GM12864 (cell line): ENCODE results near the gene PGAP3.

Experiments used
- DNase-seq: peaks from one replicate; pipeline ENCODE4 v3.0.0-alpha.2; 2011; ENCODE audit warnings: low read depth
- H3K4me3 ChIP-seq: 2 replicates; pipeline ENCODE4 v1.5.1; 2011; ENCODE audit warnings: mild to moderate bottlenecking, low read depth, low read length, control low read depth
- CTCF ChIP-seq: IDR thresholded peaks from 2 replicates; pipeline ENCODE4 v1.5.1; 2011; ENCODE audit warnings: low read depth, mild to moderate bottlenecking, moderate library complexity, low read length, control low read depth, inconsistent platforms; ENCODE audit errors: missing control alignments

Gene PGAP3

DNA sequence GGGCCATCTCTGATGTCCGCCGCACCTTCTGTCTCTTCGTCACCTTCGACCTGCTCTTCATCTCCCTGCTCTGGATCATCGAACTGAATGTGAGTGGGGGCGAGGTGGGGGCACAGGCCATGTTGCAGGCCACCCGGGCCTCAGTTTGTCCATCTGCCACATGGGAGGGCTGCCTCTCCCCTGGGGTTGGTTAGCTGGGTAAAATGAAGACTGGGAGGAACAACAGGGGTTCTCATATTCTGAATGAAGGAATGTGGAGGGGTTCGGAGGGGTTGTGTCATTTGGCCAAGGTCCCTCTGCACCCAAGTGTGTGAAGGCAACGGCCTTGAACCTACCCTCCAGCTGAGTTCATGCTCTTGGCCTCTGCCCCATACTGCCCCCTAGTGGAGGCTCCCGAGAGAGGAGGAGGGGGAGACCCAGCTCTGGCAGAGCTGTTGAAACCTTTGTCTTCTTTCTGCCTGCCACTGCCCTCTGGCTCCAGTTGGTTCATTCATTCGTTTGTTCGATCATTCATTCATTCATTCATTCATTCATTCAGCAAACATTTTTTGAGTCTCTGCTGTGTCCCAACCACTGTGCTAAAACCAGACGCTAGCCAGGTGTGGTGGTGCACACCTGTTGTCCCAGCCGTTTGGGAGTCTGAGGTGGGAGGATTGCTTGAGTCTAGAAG is 34.1 kb downstream of the PGAP3 start:
- no peak for DNase-seq
- peak; percentile 100 for TF ChIP-seq CTCF
- H3K4me3 ChIP-seq = no peak overlapping the region

- H3K4me3 ChIP-seq = no peak overlapping the region
- TF ChIP-seq CTCF = no peak
- DNase-seq = no peak
These were observed 34.6 kb downstream of the PGAP3 start for GRCh38 chr17:39653316-39653661.

DNA sequence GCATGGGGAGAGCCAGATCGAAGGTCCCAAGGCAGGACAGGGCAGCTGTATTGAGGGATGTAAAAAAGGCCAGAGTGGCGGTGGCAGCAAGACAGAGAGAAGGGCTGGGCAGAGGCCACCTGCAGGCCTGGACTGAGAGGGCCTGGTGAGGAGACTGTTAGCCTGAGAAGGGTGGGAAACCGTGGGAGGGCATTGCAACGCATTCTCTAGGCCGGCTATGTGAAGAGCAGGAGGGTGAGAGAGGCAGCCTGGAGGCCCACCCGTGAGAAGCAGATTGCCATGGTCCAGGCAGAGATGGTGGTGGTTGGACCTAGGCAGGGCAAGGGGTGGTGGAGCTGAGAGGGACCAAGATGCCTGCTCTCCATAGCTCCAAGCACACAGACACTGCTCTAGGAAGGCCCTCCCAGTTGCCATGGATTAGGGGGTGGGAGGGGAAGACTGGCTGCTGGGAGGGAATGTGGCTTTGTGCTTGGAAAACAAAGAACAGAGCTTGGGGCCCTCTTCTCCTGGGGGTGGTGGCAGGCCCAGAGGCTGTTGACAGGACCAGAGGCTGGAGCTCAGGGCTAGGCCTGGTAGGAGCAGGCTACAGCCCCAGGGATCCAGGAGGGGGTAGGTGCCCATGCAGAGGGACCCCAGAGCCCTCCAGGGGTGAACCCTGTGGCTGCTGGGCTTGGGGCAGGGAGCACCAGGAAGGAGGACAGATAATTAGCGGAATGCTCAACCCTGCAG is 35.1 kb downstream of the PGAP3 start:
- no peak for DNase-seq
- no peak for TF ChIP-seq CTCF
- no peak overlapping the region for H3K4me3 ChIP-seq

- DNase-seq = no peak
- no peak for TF ChIP-seq CTCF
- H3K4me3 ChIP-seq = no peak overlapping the region
These were observed 35.8 kb downstream of the PGAP3 start for GRCh38 chr17:39651923-39652586.

- no peak for TF ChIP-seq CTCF
- no peak for DNase-seq
- H3K4me3 ChIP-seq = no peak overlapping the region
These were observed 37.7 kb downstream of the PGAP3 start for GRCh38 chr17:39650121-39650579.

- no peak overlapping the region for H3K4me3 ChIP-seq
- TF ChIP-seq CTCF = no peak
- no peak for DNase-seq
These were observed 39.1 kb downstream of the PGAP3 start for GRCh38 chr17:39648616-39649366.
